Transverse colon (tissue), 4 donors: ENCODE data around the gene BAZ1B. TPM values are rescaled to one million over a fixed set of nuclear protein-coding genes. Genes with fewer than 3 reads are reported as not detected.

ENCODE experiments used
- DNase-seq: peaks from one replicate; pipeline ENCODE4 v3.0.0-alpha.2; 2019
- H3K27ac ChIP-seq, 4 donors: fragments of 200-600 bp; sonication (generic); 2 replicates each; pipeline ENCODE4 v1.5.1; 2016 to 2018; ENCODE audit warnings: inconsistent platforms in 4 of 4
- H3K27me3 ChIP-seq: fragments of 200-600 bp; sonication (generic); 2 replicates; pipeline ENCODE4 v1.5.1; 2017; ENCODE audit warnings: inconsistent platforms
- H3K36me3 ChIP-seq, 4 donors: fragments of 200-600 bp; sonication (generic); 2 replicates each; pipeline ENCODE4 v1.5.1; 2017 to 2019; ENCODE audit warnings: inconsistent platforms in 4 of 4
- H3K4me1 ChIP-seq, 4 donors: fragments of 200-600 bp; sonication (generic); 2 replicates each; pipeline ENCODE4 v1.5.1; 2017 to 2020; ENCODE audit warnings: inconsistent platforms in 4 of 4
- H3K4me3 ChIP-seq, 4 donors: fragments of 200-600 bp; sonication (generic); 1 replicate in 1 of 4; 2 replicates in 3 of 4; pipeline versions ENCODE4 v1.5.1 to v1.6.1; 2017 to 2019; ENCODE audit warnings: inconsistent platforms in 4 of 4
- H3K9me3 ChIP-seq, 2 donors: fragments of 200-600 bp; sonication (generic); 2 replicates each; pipeline ENCODE4 v1.5.1; 2017 to 2019; ENCODE audit warnings: inconsistent platforms in 2 of 2
- EP300 ChIP-seq: sonication (generic); formaldehyde crosslinking; IDR thresholded peaks from one replicate; pipeline ENCODE4 v1.6.1; 2017; ENCODE audit warnings: antibody characterized with exemption, low read depth
- POLR2A ChIP-seq: fragments of 450-650 bp; IDR thresholded peaks from one replicate; pipeline ENCODE4 v1.6.1; 2016; ENCODE audit warnings: antibody characterized with exemption, mild to moderate bottlenecking, moderate library complexity
- POLR2AphosphoS5 ChIP-seq, 3 donors: sonication (generic); formaldehyde crosslinking; IDR thresholded peaks; one replicate each; pipeline ENCODE4 v1.6.1; 2016; ENCODE audit warnings: antibody characterized with exemption in 3 of 3
- WGBS, 2 donors: methylation state at CpG; one replicate each; pipeline ENCODE4 v1.1.5; 2018; ENCODE audit warnings: low coverage in 1 of 2; 5-methylcytosine and 5-hydroxymethylcytosine counted together
- in situ Hi-C, 4 donors: fragments of 200-750 bp; cut with MboI; loops; one replicate each; pipeline versions ENCODE4 v1.15.0 to v1.15.1; 2017; ENCODE audit warnings: low sequenced_read_pairs in 3 of 4, low pct_ligation_motif_present in 1 of 4, low pct_unique_long_range_greater_than_20kb in 1 of 4
- intact Hi-C: fragments of 100-400 bp; cut with DNase I; formaldehyde crosslinking; loops from one replicate; pipeline ENCODE4 v1.15.1; 2023; ENCODE audit warnings: low total_unique reads
- total RNA-seq, 4 donors: library from RNA; depleted of rRNA; stranded (reverse); fragments of >200 nt; gene quantifications; one replicate each; pipeline ENCODE4 v1.1.0, GENCODE V29; 2016
- TF ChIP-seq, protein P1 (sequence below), 5 experiments: fragments of 200-600 bp in 3 of 5; fragments of 450-650 bp in 2 of 5; sonication (generic) in 3 of 5; IDR thresholded peaks; 1 replicate in 2 of 5; 2 replicates in 3 of 5; pipeline ENCODE4 v1.5.1; 2016 to 2017; ENCODE audit warnings: antibody characterized with exemption in 5 of 5, inconsistent platforms in 3 of 5, mild to moderate bottlenecking in 2 of 5, moderate library complexity in 1 of 5

BAZ1B gene
- total RNA-seq, 4 donors from 2014 or later, result 28.7 to 48.0 (median 33.7) TPM

DNA sequence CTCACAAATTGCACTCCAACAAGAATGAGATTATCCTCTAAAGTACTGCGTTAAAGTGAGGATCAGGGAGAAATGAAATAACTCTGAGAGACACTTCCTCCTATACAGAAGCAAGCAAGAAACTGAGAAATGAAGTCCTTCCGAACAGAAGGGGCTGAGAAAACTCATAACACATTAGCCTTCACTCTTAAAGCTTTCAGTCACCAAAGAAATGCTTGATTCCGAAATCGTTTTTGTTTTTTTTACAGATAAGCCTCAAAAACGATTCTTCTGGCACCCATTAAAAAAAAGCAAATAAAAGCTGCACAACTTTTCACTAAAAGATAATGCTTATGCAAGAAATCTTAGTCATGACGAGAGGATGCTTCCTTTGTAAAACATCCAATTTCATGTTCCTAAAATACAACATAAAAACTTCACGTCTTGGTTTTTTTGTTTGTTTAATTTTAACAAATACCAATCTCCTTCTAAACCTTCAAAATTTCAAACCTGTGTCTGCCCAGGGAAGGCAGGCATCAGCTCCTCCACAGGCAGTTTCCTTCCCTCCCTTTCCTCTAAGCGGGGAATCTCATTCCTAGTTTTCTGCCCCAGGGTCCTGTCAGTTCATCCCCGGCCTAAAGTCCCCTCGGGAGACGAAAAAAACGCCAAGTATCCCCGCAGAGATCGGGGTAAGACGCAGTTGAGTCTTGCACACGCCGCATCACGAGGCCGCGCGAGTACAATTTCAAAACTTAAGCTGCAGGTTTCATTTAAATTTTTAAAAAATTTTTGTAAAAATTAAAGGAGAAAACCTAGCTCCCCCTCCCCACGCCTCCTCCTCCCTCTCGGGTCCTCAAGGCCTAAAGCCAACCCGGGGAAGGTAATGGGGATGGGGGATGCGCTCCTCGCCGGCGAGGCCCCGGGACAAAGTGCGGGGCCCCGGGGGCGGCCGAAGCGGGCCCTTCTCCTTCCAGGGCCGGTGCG is 1.1 kb downstream of the BAZ1B start:
- Histone ChIP-seq H3K27ac (peak overlapping the region; percentile 91 to 97 (median 97)), H3K4me1 (peaks cover 10 to 44% (median 30%) of the 10 kb centered on the region in 4 donors), H3K9me3 (no peaks in the 10 kb centered on the region), H3K4me3 (peak overlapping the region; percentile 81 to 91 (median 87)), H3K27me3 (no peaks in the 10 kb centered on the region), H3K36me3 (peaks cover 0 to 6% (median under 1%) of the 10 kb centered on the region in 4 donors)
- 0% methylated on average over 15 to 36 of the region's 36 CpGs for WGBS, 2 donors
- TF ChIP-seq POLR2A (no peak), POLR2AphosphoS5 (IDR thresholded peaks at IDR 0.05) (no peak), EP300 (no peak)
- TF ChIP-seq, protein P1, sequence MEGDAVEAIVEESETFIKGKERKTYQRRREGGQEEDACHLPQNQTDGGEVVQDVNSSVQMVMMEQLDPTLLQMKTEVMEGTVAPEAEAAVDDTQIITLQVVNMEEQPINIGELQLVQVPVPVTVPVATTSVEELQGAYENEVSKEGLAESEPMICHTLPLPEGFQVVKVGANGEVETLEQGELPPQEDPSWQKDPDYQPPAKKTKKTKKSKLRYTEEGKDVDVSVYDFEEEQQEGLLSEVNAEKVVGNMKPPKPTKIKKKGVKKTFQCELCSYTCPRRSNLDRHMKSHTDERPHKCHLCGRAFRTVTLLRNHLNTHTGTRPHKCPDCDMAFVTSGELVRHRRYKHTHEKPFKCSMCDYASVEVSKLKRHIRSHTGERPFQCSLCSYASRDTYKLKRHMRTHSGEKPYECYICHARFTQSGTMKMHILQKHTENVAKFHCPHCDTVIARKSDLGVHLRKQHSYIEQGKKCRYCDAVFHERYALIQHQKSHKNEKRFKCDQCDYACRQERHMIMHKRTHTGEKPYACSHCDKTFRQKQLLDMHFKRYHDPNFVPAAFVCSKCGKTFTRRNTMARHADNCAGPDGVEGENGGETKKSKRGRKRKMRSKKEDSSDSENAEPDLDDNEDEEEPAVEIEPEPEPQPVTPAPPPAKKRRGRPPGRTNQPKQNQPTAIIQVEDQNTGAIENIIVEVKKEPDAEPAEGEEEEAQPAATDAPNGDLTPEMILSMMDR (IDR thresholded peaks at IDR 0.05), result no peak
- intact Hi-C loops, result loop anchor here (5.0 kb wide), 1 partner anchor 1061 kb away; no protein-coding TSS in a partner anchor
- DNase-seq, result no peak
- in situ Hi-C loops, result no loop called here

DNA sequence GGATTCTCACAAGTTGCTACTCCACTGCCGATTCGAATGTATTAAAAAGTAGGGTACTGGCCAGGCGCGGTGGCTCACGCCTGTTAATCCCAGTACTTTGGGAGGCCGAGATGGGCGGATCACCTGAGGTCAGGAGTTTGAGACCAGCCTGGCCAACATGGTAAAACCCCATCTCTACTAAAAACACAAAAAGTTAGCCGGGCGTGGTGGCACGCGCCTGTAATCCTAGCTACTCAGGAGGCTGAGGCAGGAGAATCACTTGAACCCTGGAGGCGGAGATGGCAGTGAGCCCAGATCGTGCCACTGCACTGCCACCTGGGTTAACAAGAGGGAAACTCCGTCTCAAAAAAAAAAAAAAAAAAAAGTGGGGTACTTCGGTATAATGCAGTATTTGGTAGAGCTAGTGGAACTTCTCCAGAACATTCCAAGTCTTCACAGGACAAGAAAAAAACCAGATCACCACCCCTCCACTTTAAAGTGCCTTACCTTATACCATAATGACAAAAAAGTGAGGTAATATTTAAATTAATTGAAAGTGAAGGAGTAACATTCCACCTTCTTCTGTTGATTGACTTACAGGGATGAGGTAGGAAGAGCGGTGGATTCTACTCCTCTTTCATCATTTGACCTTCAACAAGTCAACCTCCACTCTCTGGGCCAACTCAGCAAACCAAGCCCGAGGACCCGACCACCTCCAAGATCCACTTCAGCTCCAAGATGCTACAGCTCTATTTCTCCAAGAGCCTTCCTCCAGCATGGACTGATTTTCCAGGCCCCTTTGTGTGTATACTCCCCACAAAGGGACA is 2.0 kb downstream of the BAZ1B start:
- DNase-seq, result peak; percentile 12
- H3K4me3 ChIP-seq, result peak overlapping the region in 3 of 4 donors; percentile 81 to 91 (median 85)
- in situ Hi-C loops, result no loop called here

DNA sequence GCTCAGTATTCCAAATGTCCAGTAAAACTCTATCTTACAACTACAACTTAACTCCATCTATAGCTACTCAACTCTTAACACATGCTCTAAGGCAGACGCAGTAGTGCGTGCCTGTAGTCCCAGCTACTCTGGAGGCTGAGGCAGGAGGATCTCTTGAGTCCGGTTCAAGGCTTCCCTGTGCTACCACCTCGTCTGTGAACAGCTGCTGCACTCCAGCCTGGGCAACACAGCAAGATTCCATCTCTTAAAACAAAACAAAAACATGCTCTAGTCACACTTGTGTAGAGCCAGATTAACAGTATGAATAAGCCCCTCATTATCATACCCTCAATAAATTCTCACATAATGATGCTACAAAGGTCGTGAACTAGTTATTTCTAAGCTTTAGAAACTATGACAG is 3.6 kb downstream of the BAZ1B start:
- intact Hi-C loops (no loop called here), in situ Hi-C loops (no loop called here)
- Histone ChIP-seq H3K36me3 (peaks cover 0 to 26% (median 7%) of the 10 kb centered on the region in 4 donors), H3K9me3 (no peaks in the 10 kb centered on the region), H3K4me3 (no peak overlapping the region), H3K4me1 (peaks cover 10 to 42% (median 30%) of the 10 kb centered on the region in 4 donors), H3K27ac (no peak overlapping the region), H3K27me3 (no peaks in the 10 kb centered on the region)
- no peak for TF ChIP-seq EP300
- TF ChIP-seq, protein P1 (IDR thresholded peaks at IDR 0.05), result no peak
- no peak for TF ChIP-seq POLR2AphosphoS5 (IDR thresholded peaks at IDR 0.05)
- no peak for TF ChIP-seq POLR2A
- DNase-seq, result peak; percentile 1
- 77 to 88% methylated on average over 4 to 5 of the region's 5 CpGs for WGBS, 2 donors

More for the DNA sequence above, 2.0 kb downstream of the BAZ1B start:
- peaks cover 10 to 40% (median 30%) of the 10 kb centered on the region in 4 donors for H3K4me1 ChIP-seq
- H3K27ac ChIP-seq, result peak overlapping the region; percentile 91 to 97 (median 97)
- peaks cover 0 to 14% (median 3%) of the 10 kb centered on the region in 4 donors for H3K36me3 ChIP-seq
- H3K9me3 ChIP-seq, result no peaks in the 10 kb centered on the region
- intact Hi-C loops, result loop anchor here (5.0 kb wide), 1 partner anchor 1062 kb away; no protein-coding TSS in a partner anchor
- 60 to 67% methylated on average over 12 to 18 of the region's 18 CpGs for WGBS, 2 donors
- no peaks in the 10 kb centered on the region for H3K27me3 ChIP-seq
- TF ChIP-seq POLR2AphosphoS5 (IDR thresholded peaks at IDR 0.05) (no peak), EP300 (no peak), POLR2A (no peak)
- TF ChIP-seq, protein P1 (IDR thresholded peaks at IDR 0.05), result no peak
